Endothelial cell of hepatic sinusoid (primary cell): ENCODE data around the gene C4B.
"Not testable (repeated sequence)": the region's sequence is repeated elsewhere in the genome, so short reads cannot be mapped to it uniquely, and the experiment has no call there.

Source experiments
- in situ Hi-C: cut with HindIII; loops from 2 replicates; pipeline ENCODE4 v1.10.0; 2017; ENCODE audit warnings: low sequenced_read_pairs

The C4B gene

GRCh38 chr6:32050562-32050961, 36.0 kb downstream of the C4B start:
- in situ Hi-C loops: no loop called here

- in situ Hi-C loops: not testable (repeated sequence)
Measured at GRCh38 chr6:32052626-32053025, 38.0 kb downstream of the C4B start.

GRCh38 chr6:32053314-32053713, 38.7 kb downstream of the C4B start:
- in situ Hi-C loops: not testable (repeated sequence)

- in situ Hi-C loops: not testable (repeated sequence)
Measured at GRCh38 chr6:32055756-32056155, 41.2 kb downstream of the C4B start.

- in situ Hi-C loops: no loop called here
Measured at GRCh38 chr6:32056254-32056653, 41.7 kb downstream of the C4B start.

GRCh38 chr6:32057966-32058365, 43.4 kb downstream of the C4B start:
- in situ Hi-C loops: no loop called here

- in situ Hi-C loops: no loop called here
Measured at GRCh38 chr6:32058511-32058963, 43.9 kb downstream of the C4B start.

- in situ Hi-C loops: no loop called here
Measured at GRCh38 chr6:32060966-32061655, 46.5 kb downstream of the C4B start.

DNA sequence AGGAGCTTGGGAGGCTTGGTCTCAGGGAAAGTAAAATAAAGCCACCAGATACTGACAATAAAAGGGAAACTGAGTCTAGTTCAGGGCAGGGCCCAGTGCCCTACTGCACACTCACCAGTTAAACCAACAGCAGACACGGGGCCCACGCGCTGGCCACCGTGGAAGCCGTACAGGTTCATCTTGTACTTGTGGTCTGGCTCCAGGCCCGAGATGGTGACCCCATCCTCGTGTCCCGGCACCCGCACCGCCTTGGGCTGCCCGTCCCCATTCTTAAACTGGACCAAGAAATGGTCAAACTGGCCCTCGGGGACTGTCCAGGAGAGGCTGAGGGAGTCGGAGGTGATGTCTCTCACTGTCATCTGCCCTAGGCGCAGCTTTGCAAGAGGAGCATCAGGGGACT, 50.1 kb downstream of the C4B start:
- in situ Hi-C loops: no loop called here

DNA sequence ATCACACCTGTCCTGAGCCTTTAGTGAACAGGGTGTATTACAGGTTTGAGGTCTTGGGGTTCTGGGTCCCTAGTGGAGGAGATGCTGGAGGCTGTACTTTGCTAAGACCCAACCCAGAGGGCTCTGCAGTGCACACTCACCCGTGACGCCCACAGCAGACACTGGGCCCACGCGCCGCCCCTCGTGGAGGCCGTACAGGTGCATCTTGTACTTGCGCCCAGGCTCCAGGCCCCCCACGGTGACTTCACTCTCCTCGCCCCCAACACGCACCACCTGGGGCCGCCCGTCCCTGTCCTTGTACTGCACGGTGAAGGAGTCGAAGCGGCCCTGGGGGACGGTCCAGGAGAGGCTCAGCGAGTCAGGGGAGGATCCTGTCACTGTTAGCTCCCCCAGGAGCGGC, 52.9 kb downstream of the C4B start:
- in situ Hi-C loops: not testable (repeated sequence)

GRCh38 chr6:32068315-32068714, 53.7 kb downstream of the C4B start:
- in situ Hi-C loops: not testable (repeated sequence)

DNA sequence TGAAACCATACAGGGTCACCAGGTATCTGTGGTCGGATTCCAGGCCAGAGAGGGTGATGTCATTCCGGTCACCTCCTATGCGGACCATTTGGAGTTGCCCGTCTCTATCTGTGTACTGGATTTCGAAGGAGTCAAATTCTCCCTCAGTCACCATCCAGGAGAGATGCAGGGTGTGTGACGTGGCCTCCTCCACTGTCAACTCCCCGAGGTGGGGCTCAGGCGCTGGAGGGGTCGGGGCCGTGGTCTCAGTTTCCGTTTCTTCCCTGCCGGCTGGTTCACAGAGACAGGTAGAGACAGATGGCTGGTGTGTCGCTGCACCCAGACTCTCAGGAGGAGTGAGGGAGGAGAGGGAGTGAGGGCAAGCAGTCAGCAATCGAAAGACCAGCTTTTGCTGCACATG, 54.3 kb downstream of the C4B start:
- in situ Hi-C loops: no loop called here

DNA sequence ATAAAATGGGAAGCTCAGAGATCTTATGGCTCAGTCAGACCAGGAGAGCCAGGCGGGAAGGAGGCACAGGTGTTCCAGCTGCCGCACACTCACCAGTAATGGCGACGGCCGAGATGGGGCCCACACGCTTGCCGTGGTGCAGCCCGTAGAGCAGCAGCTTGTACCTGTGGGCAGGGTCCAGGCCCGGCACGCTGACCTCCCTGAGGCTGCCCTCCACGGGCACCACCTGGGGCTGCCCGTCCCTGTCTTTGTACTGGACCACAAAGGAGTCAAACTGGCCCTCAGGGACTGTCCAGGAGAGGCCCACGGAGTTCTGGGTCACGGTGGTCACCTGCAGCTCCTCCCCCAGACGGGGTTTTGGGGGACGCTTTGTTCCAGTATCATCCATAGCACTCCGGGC, 54.9 kb downstream of the C4B start:
- in situ Hi-C loops: no loop called here

- in situ Hi-C loops: no loop called here
Measured at GRCh38 chr6:32069878-32070515, 55.4 kb downstream of the C4B start.

DNA sequence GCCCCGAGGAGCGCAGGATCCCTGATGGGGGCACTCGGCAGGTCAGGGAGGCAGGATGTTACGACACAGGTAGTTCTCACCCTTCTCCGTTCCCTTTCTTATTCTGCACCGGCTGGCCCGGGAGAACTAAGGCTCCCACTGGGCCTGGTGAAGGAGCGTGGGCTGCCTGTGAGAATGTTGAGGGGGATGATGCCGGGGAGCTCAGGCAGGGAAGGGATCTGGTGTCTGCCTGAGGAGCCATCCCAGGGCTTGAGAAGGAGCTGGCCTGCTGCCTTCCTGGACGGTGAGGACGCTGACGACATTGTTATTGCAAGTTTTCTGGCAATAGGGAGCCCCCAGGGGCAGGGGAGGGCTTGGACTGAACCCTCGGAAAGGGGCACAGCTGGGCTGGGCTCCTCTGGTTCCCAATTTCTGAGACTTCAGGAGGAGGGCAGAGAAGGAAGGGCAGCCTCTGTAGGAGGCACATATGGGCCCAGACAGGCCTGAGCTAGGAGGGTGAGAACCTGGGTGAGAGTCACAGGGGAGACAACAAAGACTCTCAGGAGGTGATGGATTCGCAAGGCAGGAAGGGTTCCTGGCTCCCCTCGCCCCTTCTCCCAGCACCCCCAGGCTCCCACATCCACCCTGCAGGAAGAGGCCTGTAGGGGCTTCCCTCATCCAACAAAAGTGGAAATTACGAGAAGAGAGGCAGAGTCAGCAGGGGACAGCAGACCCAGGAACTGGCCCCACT, 56.4 kb downstream of the C4B start:
- in situ Hi-C loops: no loop called here

GRCh38 chr6:32073101-32073500, 58.5 kb downstream of the C4B start:
- in situ Hi-C loops: no loop called here

DNA sequence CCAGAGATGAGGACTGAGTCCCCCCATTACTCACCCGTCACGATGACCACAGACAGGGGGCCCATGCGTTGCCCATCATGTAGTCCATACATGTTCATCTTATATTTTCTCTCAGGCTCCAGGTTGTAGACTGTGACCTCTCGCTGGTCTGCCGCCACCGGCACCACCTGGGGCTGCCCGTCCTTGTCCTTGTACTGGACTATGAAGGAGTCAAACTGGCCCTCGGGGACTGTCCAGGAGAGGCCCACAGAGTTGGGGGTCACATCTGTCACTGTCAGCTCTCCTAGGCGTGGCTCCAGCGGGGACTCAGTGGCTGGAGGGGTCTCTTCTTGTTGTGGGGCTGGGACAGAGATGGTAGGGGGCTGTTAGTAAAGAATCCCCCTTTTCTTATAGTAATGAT, 59.0 kb downstream of the C4B start:
- in situ Hi-C loops: no loop called here

GRCh38 chr6:32074996-32075532, 60.5 kb downstream of the C4B start:
- in situ Hi-C loops: no loop called here

GRCh38 chr6:32075781-32076180, 61.2 kb downstream of the C4B start:
- in situ Hi-C loops: no loop called here

- in situ Hi-C loops: no loop called here
Measured at GRCh38 chr6:32076321-32076809, 61.8 kb downstream of the C4B start.

DNA sequence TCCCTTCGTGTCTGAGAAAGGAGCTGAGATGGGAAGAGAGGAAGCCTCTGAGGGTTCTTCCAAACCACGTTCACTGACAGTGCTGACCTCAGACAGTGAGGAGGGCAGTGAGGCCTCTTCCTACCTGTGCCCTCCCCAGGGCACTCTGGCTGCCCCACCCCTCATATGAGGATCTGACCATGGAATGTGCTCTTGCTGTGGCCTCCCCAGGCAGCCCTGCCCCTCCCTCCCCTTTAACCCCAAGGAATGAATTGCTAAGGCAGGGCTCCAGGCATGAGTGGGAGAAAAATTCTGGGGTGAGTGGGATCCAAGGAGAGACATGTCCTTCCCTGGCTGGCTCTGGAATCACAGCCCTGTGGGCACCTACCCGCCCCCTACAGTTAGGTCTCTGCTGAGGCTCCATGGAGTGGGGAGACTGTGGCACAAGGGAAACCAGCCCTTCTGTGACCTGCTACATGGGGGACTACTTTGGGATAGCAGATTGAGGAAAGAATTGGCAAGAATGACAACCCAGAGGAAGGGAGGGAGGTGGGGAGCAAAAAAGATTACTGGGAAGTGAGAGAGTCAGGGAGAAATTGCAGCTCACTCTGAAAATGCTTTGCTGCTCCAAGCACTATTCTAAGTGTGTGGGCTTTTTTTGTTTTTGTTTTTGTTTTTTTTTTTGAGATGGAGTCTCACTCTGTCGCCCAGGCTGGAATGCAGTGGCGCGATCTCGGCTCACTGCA, 65.1 kb downstream of the C4B start:
- in situ Hi-C loops: no loop called here
